Measurements from ENCODE around the gene ZNF367.

The ZNF367 gene

DNA sequence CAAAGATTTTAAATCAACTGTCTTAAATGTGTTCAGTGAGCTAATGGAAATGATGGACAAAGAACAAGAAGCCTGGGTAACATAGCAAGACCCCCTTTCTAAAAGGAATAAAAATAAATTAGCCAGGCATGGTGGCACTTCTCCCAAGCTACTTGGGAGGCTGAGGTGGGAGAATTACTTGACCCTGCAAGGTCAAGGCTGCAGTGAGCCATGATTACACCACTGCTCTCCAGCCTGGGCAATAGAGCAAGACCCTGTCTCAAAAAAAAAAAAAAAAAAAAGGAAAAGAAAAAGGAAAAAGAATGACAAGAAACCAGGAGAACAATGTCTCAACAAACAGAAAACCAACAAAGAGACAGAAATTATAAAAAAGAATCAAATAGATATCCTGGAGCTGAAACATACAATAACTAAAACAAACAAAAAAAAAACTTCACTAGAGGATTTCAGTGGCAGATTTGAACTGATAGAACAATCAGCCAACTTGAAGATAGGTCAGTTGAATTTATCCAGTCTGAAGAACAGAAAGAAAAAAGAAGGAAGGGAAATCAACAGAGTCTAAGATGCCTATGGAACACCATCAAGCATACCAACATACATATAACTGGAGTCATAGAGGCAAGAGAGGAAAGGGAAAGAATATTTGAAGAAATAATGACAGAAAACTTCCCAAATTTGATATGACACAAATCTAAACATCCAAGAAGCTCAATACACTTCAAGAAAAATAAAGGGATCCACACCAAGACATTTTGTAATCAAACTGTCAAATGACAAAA, 17.8 kb downstream of the ZNF367 start:
- FAIRE-seq (no peak), DNase-seq (ENCODE audit: insufficient read length, low spot score) (no peak)
- TF ChIP-seq, protein P1, sequence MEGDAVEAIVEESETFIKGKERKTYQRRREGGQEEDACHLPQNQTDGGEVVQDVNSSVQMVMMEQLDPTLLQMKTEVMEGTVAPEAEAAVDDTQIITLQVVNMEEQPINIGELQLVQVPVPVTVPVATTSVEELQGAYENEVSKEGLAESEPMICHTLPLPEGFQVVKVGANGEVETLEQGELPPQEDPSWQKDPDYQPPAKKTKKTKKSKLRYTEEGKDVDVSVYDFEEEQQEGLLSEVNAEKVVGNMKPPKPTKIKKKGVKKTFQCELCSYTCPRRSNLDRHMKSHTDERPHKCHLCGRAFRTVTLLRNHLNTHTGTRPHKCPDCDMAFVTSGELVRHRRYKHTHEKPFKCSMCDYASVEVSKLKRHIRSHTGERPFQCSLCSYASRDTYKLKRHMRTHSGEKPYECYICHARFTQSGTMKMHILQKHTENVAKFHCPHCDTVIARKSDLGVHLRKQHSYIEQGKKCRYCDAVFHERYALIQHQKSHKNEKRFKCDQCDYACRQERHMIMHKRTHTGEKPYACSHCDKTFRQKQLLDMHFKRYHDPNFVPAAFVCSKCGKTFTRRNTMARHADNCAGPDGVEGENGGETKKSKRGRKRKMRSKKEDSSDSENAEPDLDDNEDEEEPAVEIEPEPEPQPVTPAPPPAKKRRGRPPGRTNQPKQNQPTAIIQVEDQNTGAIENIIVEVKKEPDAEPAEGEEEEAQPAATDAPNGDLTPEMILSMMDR (IDR thresholded peaks at IDR 0.05; ENCODE audit: insufficient read depth, missing control alignments): no peak

DNA sequence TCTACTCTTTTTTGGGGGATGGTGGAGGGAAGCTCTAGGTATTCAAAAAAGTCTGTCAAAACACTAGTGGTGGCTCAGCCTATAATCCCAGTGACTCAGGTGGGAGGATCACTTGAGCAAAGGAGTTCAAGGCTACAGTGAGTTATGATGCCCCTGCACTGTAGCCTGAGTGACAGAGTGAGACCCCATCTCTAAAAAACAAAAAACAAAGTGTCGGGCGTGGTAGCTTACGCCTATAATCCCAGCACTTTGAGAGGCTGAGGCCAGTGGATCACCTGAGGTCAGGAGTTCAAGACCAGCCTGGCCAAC, 18.9 kb downstream of the ZNF367 start:
- no peak for FAIRE-seq
- DNase-seq (ENCODE audit: insufficient read length, low spot score): no peak
- TF ChIP-seq, protein P1 (IDR thresholded peaks at IDR 0.05; ENCODE audit: insufficient read depth, missing control alignments): no peak

DNA sequence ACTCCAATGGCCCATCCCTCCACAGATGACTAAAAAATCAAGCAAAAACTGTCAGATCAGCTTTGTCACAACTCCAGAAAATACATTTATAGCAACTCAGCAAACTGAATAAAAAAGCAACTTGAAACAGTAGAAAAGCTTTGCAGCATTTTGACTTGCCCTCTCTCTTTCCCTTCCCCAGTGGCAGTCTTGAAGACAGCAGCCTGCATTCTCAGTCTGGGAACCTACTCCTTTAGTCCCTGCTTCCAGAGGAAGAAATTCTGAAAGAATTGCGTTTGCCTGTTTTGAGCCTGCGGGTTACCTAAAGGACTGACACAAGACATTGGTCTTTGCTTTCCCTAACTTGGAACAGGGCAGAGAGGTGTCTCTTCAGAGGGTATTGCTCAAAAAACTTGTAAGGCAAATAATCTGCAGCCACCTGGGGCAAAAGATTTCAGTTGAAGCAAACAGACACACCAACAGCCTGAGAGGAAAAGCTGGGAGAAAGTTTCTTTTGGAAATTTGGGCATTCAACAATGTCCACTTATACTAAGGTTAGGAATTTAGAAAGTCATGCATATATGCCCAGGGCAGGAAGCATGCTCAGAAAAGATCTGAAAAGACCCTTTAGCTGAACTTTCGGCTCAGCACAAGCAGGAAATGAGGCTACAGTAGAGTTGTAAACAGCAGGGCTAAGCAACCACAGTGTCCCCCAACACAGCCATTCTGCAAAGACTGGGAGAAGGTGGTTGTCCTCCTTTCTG, 19.4 kb downstream of the ZNF367 start:
- TF ChIP-seq, protein P1 (IDR thresholded peaks at IDR 0.05; ENCODE audit: insufficient read depth, missing control alignments): no peak
- FAIRE-seq: no peak
- DNase-seq (ENCODE audit: insufficient read length, low spot score): no peak

DNA sequence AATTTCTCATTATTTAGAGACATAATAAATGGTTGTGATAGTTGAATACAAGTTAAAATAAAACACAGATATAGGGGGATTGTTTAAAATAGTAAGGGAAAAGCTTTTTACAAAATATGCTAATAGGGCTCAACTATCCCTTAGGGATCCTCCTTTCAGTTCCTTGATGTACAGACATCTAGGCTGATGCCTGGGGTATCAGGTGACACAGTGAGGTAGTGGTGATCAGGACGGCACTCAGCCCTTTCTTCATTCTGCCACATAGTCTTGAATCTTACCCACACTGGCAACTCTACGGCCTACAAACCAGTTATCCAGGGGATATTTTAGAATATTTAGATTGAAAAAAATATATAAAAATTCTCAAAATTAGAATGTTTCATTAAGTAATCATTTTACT, 22.2 kb downstream of the ZNF367 start:
- DNase-seq (ENCODE audit: insufficient read length, low spot score) (no peak), FAIRE-seq (no peak)
- TF ChIP-seq, protein P1 (IDR thresholded peaks at IDR 0.05; ENCODE audit: insufficient read depth, missing control alignments): no peak

DNA sequence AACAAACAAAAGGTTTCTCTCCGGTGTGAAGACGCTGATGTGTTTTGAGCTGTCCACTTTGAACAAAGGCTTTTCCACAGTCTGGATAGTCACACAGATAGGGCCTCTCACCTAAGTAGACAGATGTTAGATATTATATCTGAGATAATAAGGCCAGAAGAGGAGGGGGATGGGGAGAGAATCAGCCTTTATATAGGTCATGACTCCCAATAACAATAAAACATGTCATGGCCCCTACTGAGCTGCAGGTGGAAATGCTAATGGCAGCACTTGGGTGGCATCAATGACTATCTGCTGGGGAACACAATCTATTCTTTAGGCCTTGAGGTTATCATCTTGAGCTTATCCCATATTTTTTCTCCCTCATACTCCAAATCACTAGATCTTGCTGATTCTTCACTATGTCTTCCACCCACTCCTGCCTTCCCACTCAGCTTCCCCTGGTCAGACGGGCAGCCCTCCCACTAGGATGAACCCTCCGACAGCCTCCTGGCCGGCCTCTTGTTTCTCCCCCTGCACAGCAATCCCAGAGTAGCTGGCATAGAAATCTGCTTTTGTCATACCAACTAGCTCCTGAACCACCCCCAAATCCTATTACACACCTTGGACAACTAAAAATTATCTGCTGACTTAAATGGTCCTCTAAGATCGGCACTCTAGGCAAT, 23.2 kb downstream of the ZNF367 start:
- DNase-seq (ENCODE audit: insufficient read length, low spot score) (no peak), FAIRE-seq (no peak)
- TF ChIP-seq, protein P1 (IDR thresholded peaks at IDR 0.05; ENCODE audit: insufficient read depth, missing control alignments): no peak

DNA sequence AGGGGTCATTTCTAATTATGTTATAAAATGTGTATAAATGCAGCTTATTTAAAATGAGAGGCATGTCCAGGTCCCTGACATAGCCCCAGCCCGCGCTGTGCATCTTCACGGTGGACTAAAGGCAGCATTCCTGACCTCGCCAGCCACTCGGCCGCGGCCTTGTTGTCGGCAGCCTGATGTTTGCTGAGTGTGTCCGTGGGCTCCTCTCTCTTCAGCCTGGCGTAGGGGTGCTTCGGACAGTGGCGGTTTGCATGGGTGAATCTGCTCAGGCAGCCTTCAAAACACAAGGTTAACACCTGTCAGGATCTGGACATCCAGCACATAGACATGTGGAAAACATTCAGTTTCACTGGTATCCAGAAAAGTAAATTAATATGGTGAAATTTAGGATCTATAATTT, 25.9 kb downstream of the ZNF367 start:
- DNase-seq (ENCODE audit: insufficient read length, low spot score): no peak
- no peak for FAIRE-seq
- TF ChIP-seq, protein P1 (IDR thresholded peaks at IDR 0.05; ENCODE audit: insufficient read depth, missing control alignments): no peak

All from D721Med (cell line).